IMR-90 (cell line): ENCODE measurements around the gene SLC5A3. TPM values are rescaled to one million over a fixed set of nuclear protein-coding genes. Genes with fewer than 3 reads are reported as not detected.

Experiments used
- ATAC-seq: fragments of 200-7000 bp; cut with Tn5 transposase; 2 replicates; pipeline ENCODE4 v1.9.1; 2020; ENCODE audit warnings: low read depth, mild to moderate bottlenecking, moderate library complexity
- BruUV-seq: library from RNA; stranded (reverse); fragments of 400-500 nt; replicated peaks from 2 replicates; lab custom pipeline; 2021; lab: Mats Ljungman, UMichigan
- CTCF ChIA-PET: fragments of 300-600 bp; formaldehyde crosslinking; extraction: SDS; loops from one replicate; lab custom pipeline; 2021; ENCODE audit warnings: antibody characterized with exemption; lab: Yijun Ruan, JAX
- POLR2A ChIA-PET: fragments of 300-600 bp; sonication (Branson Sonifier 250); formaldehyde crosslinking; loops from one replicate; lab custom pipeline; 2022; ENCODE audit warnings: antibody characterized with exemption; ENCODE audit not compliant: unreplicated experiment; lab: Charles Lee
- DNase-seq: peaks from one replicate; pipeline ENCODE4 v3.0.0; 2013
- H2AFZ ChIP-seq: replicated peaks from 2 replicates; pipeline ENCODE3; 2013; ENCODE audit warnings: low read length, mild to moderate bottlenecking; ENCODE audit not compliant: poor library complexity
- H2AK5ac ChIP-seq: 2 replicates; pipeline ENCODE4 v1.6.1; 2013; ENCODE audit warnings: low read depth, low read length, inconsistent platforms
- H2AK9ac ChIP-seq: replicated peaks from 2 replicates; pipeline ENCODE3; 2013; ENCODE audit warnings: mild to moderate bottlenecking, low read depth, low read length, moderate library complexity; ENCODE audit not compliant: poor library complexity
- H2BK120ac ChIP-seq: 2 replicates; pipeline ENCODE4 v1.6.1; 2013; ENCODE audit warnings: low read depth, low read length, inconsistent platforms
- H2BK15ac ChIP-seq: 3 replicates; pipeline ENCODE4 v1.6.1; 2013; ENCODE audit warnings: low read depth, low read length, inconsistent platforms
- H2BK20ac ChIP-seq: 2 replicates; pipeline ENCODE4 v1.6.1; 2013; ENCODE audit warnings: low read depth, mild to moderate bottlenecking, inconsistent platforms, low read length, moderate library complexity
- H2BK5ac ChIP-seq: 2 replicates; pipeline ENCODE4 v1.6.1; 2013; ENCODE audit warnings: mild to moderate bottlenecking, low read depth, low read length, inconsistent platforms; ENCODE audit not compliant: poor library complexity, severe bottlenecking
- H3K14ac ChIP-seq: replicated peaks from 2 replicates; pipeline ENCODE4 v1.6.1; 2013; ENCODE audit warnings: low read depth, low read length, inconsistent platforms
- H3K18ac ChIP-seq: 2 replicates; pipeline ENCODE4 v1.6.1; 2013; ENCODE audit warnings: low read depth, low read length, control low read depth
- H3K23ac ChIP-seq: 2 replicates; pipeline ENCODE4 v1.6.1; 2013; ENCODE audit warnings: low read depth, low read length, inconsistent platforms
- H3K27ac ChIP-seq: 2 replicates; pipeline ENCODE4 v1.5.1; 2013; ENCODE audit warnings: mild to moderate bottlenecking, control low read depth, low read length; ENCODE audit not compliant: insufficient read depth
- H3K27me3 ChIP-seq: 2 replicates; pipeline ENCODE4 v1.6.1; 2013; ENCODE audit warnings: low read length; ENCODE audit not compliant: control insufficient read depth, insufficient read depth
- H3K36me3 ChIP-seq: 2 replicates; pipeline ENCODE4 v1.6.1; 2013; ENCODE audit warnings: low read length, mixed read lengths; ENCODE audit not compliant: control insufficient read depth, insufficient read depth
- H3K4ac ChIP-seq: 2 replicates; pipeline ENCODE4 v1.6.1; 2013; ENCODE audit warnings: low read depth, low read length, inconsistent platforms
- H3K4me1 ChIP-seq: 2 replicates; pipeline ENCODE4 v1.6.1; 2013; ENCODE audit warnings: low read length, mixed read lengths; ENCODE audit not compliant: control insufficient read depth, insufficient read depth
- H3K4me2 ChIP-seq: 2 replicates; pipeline ENCODE4 v1.6.1; 2013; ENCODE audit warnings: low read depth, mild to moderate bottlenecking, control low read depth, low read length, moderate library complexity
- H3K4me3 ChIP-seq: 2 replicates; pipeline ENCODE4 v1.5.1; 2013; ENCODE audit warnings: low read depth, mild to moderate bottlenecking, control low read depth, low read length, moderate library complexity; ENCODE audit not compliant: insufficient read depth
- H3K56ac ChIP-seq: 2 replicates; pipeline ENCODE4 v1.6.1; 2013; ENCODE audit warnings: low read length, inconsistent platforms; ENCODE audit not compliant: insufficient read depth; ENCODE audit errors: extremely low read depth
- H3K79me1 ChIP-seq, 2 experiments: 2 replicates each; pipeline ENCODE4 v1.6.1; 2013; ENCODE audit warnings: low read length in 2 of 2, inconsistent platforms in 1 of 2, low read depth in 1 of 2
- H3K9ac ChIP-seq: 2 replicates; pipeline ENCODE4 v1.6.1; 2013; ENCODE audit warnings: low read depth, low read length, control low read depth
- H3K9me1 ChIP-seq: 2 replicates; pipeline ENCODE4 v1.6.1; 2013; ENCODE audit warnings: low read length, inconsistent platforms; ENCODE audit not compliant: insufficient read depth
- H3K9me3 ChIP-seq: 2 replicates; pipeline ENCODE4 v1.6.1; 2013; ENCODE audit warnings: low read length; ENCODE audit not compliant: control insufficient read depth, insufficient read depth
- H4K20me1 ChIP-seq: 2 replicates; pipeline ENCODE4 v1.6.1; 2013; ENCODE audit warnings: low read length, inconsistent platforms; ENCODE audit not compliant: insufficient read depth
- H4K5ac ChIP-seq: 2 replicates; pipeline ENCODE4 v1.6.1; 2013; ENCODE audit warnings: mild to moderate bottlenecking, low read depth, low read length, control low read depth
- H4K8ac ChIP-seq, 2 experiments: 2 replicates each; pipeline ENCODE4 v1.6.1; 2013; ENCODE audit warnings: low read depth in 2 of 2, low read length in 2 of 2, control low read depth in 1 of 2, inconsistent platforms in 1 of 2
- H4K91ac ChIP-seq: 2 replicates; pipeline ENCODE4 v1.6.1; 2013; ENCODE audit warnings: low read depth, low read length, inconsistent platforms; ENCODE audit not compliant: insufficient read depth
- BHLHE40 ChIP-seq: fragments of 150-350 bp; IDR thresholded peaks from 2 replicates; pipeline ENCODE4 v1.6.1; 2016; ENCODE audit warnings: mild to moderate bottlenecking, low read depth, low read length
- POLR2A ChIP-seq: IDR thresholded peaks from 2 replicates; pipeline ENCODE4 v1.6.1; 2012; ENCODE audit warnings: mild to moderate bottlenecking, low read depth, low read length
- WGBS, 2 experiments: methylation state at CpG; one replicate each; pipeline versions ENCODE4 v1.1.5 to v1.1.7; 2013; ENCODE audit warnings: missing lambda C conversion rate in 2 of 2; ENCODE audit not compliant: insufficient read length in 1 of 2; ENCODE audit errors: extremely low coverage in 2 of 2; 5-methylcytosine and 5-hydroxymethylcytosine counted together
- dilution Hi-C: fragments of 300-500 bp; cut with HindIII; formaldehyde crosslinking; loops from one replicate; pipeline ENCODE4 v1.14.3; 2018; ENCODE audit warnings: low sequenced_read_pairs; ENCODE audit not compliant: unreplicated experiment
- in situ Hi-C: fragments of 300-500 bp; cut with MboI; formaldehyde crosslinking; loops from 3 replicates; pipeline ENCODE4 v1.14.3; 2019; ENCODE audit warnings: low sequenced_read_pairs, inconsistent platforms, mixed read lengths
- intact Hi-C: fragments of 100-400 bp; cut with micrococcal nuclease; formaldehyde crosslinking; loops from 2 replicates; pipeline ENCODE4 v1.10.0; 2022
- polyA plus RNA-seq, 3 experiments: library from polyadenylated mRNA; depleted of rRNA; stranded (reverse); fragments of >200 nt; gene quantifications; 2 replicates each; pipeline ENCODE4 v1.2.3, GENCODE V29; 2012; ENCODE audit warnings: low replicate concordance in 1 of 3
- total RNA-seq: library from RNA; depleted of rRNA; stranded (reverse); fragments of >200 nt; gene quantifications from 2 replicates; pipeline ENCODE4 v1.2.3, GENCODE V29; 2012

Gene SLC5A3
- total and polyA plus RNA-seq, 2 of the 4 experiments (the other 2 are of a cell fraction) = 1.8 to 9.9 TPM

GRCh38 chr21:34052171-34052570 lies 21.2 kb upstream of the SLC5A3 start:
- H4K8ac ChIP-seq = no peak overlapping the region
- no peaks in the 10 kb centered on the region for H3K79me1 ChIP-seq
- H4K20me1 ChIP-seq = no peaks in the 10 kb centered on the region
- H2BK15ac ChIP-seq = no peak overlapping the region
- no peaks in the 10 kb centered on the region for H3K9me1 ChIP-seq
- WGBS, 2 experiments = 50% methylated on average over 2 of the region's 5 CpGs; no CpG with 5 or more reads in 1 of the 2 experiments
- no peak overlapping the region for H3K23ac ChIP-seq
- intact Hi-C loops (no loop called here), dilution Hi-C loops (no loop called here), in situ Hi-C loops (no loop called here)
- no peak for ATAC-seq
- H3K18ac ChIP-seq = no peak overlapping the region
- no peak overlapping the region for H2BK20ac ChIP-seq
- CTCF ChIA-PET = no interaction called here
- H3K56ac ChIP-seq = no peak overlapping the region
- H2AFZ ChIP-seq = peak overlapping the region; percentile 58
- no peak overlapping the region for H3K4me3 ChIP-seq
- H3K9ac ChIP-seq = no peak overlapping the region
- POLR2A ChIA-PET = no interaction called here
- BruUV-seq = no TSS peak
- H3K27me3 ChIP-seq = peaks cover 2% of the 10 kb centered on the region
- no peaks in the 10 kb centered on the region for H3K9me3 ChIP-seq
- no peaks in the 10 kb centered on the region for H3K36me3 ChIP-seq
- DNase-seq = no peak
- no peak overlapping the region for H4K5ac ChIP-seq
- no peak overlapping the region for H3K4me2 ChIP-seq
- H3K27ac ChIP-seq = no peak overlapping the region
- no peak overlapping the region for H4K91ac ChIP-seq
- no peak overlapping the region for H2BK5ac ChIP-seq
- no peak overlapping the region for H2BK120ac ChIP-seq
- H3K14ac ChIP-seq = no peak overlapping the region
- H3K4ac ChIP-seq = no peak overlapping the region
- no peak for TF ChIP-seq POLR2A
- TF ChIP-seq BHLHE40 = no peak
- H3K4me1 ChIP-seq = no peaks in the 10 kb centered on the region
- no peak overlapping the region for H2AK5ac ChIP-seq
- H2AK9ac ChIP-seq = no peak overlapping the region
